Activated T-helper 2 cell treated with anti-CD3 and anti-CD28 coated beads, Interferon-gamma antibody, Interleukin-2, Interleukin-4, amounts not matched to agents 10 μg/mL and 5 μg/mL and 100 μg/mL, durations not matched to agents 14 hours and 24 hours and 36 hours (primary cell): Measurements from ENCODE around the gene ADGRG4. TPM values are rescaled to one million over a fixed set of nuclear protein-coding genes. Genes with fewer than 3 reads are reported as not detected.
"Not testable (repeated sequence)": the region's sequence is repeated elsewhere in the genome, so short reads cannot be mapped to it uniquely, and the experiment has no call there.

Experiments
- DNase-seq: peaks from one replicate; pipeline ENCODE4 v3.0.0; 2021; ENCODE audit warnings: low spot score
- H3K27ac Mint-ChIP-seq: one replicate; pipeline ENCODE4 v1.8.0; 2021; ENCODE audit warnings: mixed read lengths
- H3K27me3 Mint-ChIP-seq: one replicate; pipeline ENCODE4 v1.8.0; 2021; ENCODE audit warnings: low read depth, mixed read lengths
- H3K36me3 Mint-ChIP-seq: one replicate; pipeline ENCODE4 v1.8.0; 2021; ENCODE audit warnings: low read depth, mixed read lengths
- H3K4me1 Mint-ChIP-seq: one replicate; pipeline ENCODE4 v1.8.0; 2021; ENCODE audit warnings: low read depth, mixed read lengths
- H3K4me3 Mint-ChIP-seq: one replicate; pipeline ENCODE4 v1.8.0; 2021; ENCODE audit warnings: low read depth, mild to moderate bottlenecking, moderate library complexity, mixed read lengths
- H3K9me3 Mint-ChIP-seq: one replicate; pipeline ENCODE4 v1.8.0; 2021; ENCODE audit warnings: mixed read lengths
- intact Hi-C: fragments of 100-400 bp; cut with micrococcal nuclease; formaldehyde crosslinking; loops from one replicate; pipeline ENCODE4 v1.15.1; 2023
- total RNA-seq: library from RNA; stranded (reverse); gene quantifications from 2 replicates; pipeline ENCODE4 v1.2.3, GENCODE V29; 2022

The ADGRG4 gene
- total RNA-seq, 1 donor from 2014 or later, result not detected

DNA sequence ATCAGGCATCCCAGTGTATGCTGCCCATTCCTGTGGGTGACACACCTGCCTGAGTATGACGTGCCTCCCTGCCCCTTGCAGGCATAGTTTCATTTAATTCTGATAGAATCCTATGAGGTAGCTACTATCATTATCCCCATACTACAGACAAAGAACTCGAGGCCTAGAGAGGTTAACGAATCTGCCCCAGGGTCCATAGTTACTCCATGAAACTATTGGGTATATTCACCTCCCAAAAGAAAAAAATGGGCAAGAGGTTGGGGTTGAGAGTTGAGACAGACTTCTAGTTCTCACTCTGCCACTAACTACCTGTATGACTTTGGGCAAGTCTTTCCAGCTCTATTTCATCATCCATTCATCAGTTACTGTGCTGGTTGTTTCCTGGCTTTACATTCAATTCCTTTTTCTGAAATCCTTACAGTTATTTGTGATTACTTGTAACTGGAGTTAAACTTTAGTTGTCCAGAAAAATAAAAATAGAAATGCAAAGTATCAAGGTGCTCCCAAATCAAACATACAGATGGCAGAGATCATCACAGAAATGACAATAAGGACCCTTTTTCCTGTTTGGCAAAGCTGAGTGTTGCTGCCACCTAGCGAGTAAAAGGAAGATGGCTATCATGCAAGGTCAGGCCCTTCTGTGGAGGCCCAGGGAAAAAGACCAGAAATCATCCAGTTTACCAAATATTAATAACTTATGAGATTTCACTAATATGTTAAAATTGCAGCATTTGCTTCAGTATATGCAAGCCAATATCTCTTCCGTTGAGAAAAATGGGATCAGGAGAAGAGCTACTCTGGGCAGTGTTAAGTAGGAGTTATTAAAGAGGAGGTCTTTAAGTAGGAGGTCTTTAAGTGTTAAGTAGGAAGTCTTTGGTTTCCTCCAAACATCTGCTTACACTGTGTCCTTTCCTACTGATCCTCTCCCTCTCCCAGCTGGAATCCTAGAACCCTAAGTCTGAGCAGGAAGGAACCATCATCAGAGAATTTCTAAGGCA, 32.4 kb upstream of the ADGRG4 start:
- no peaks in the 10 kb centered on the region for H3K9me3 Mint-ChIP-seq
- peaks cover 3% of the 10 kb centered on the region for H3K4me1 Mint-ChIP-seq
- H3K27me3 Mint-ChIP-seq, result no peaks in the 10 kb centered on the region
- DNase-seq, result peak; percentile 9
- H3K27ac Mint-ChIP-seq, result no peak overlapping the region
- intact Hi-C loops, result loop anchor here (5.0 to 10.0 kb wide), 3 partner anchors 41 to 241 kb away; no protein-coding TSS in a partner anchor
- no peak overlapping the region for H3K4me3 Mint-ChIP-seq
- no peaks in the 10 kb centered on the region for H3K36me3 Mint-ChIP-seq

DNA sequence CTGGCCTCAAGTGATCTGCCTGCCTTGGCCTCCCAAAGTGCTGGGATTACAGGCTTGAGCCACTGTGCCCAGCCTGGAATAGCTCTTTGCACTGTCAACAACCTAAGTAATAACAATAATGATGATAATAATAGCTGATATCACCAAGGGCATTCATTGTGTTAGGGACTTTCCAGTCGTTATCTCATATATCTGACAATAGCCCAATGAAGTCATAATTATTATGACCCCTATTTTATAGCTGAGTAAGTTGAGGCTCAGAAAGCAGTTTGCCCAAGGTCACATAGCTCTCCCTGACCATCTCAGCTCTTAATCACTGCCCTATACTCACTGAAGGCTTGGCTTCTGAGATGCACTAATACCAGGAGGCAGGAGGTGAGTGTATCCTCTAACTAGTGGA, 30.8 kb upstream of the ADGRG4 start:
- Mint-ChIP-seq H3K9me3 (no peaks in the 10 kb centered on the region), H3K27ac (no peak overlapping the region), H3K36me3 (no peaks in the 10 kb centered on the region), H3K27me3 (no peaks in the 10 kb centered on the region), H3K4me3 (no peak overlapping the region), H3K4me1 (peaks cover 4% of the 10 kb centered on the region)
- no peak for DNase-seq
- intact Hi-C loops, result loop anchor here (5.0 to 10.0 kb wide), 3 partner anchors 43 to 243 kb away; no protein-coding TSS in a partner anchor

- Mint-ChIP-seq H3K27ac (no peak overlapping the region), H3K36me3 (no peaks in the 10 kb centered on the region), H3K4me3 (no peak overlapping the region), H3K27me3 (no peaks in the 10 kb centered on the region), H3K4me1 (peaks cover 10% of the 10 kb centered on the region), H3K9me3 (no peaks in the 10 kb centered on the region)
- intact Hi-C loops, result no loop called here
- DNase-seq, result no peak
These were observed 29.5 kb upstream of the ADGRG4 start for GRCh38 chrX:136271300-136271699.

- Mint-ChIP-seq H3K27me3 (no peaks in the 10 kb centered on the region), H3K27ac (no peak overlapping the region), H3K4me3 (no peak overlapping the region), H3K36me3 (no peaks in the 10 kb centered on the region), H3K4me1 (peaks cover 12% of the 10 kb centered on the region), H3K9me3 (no peaks in the 10 kb centered on the region)
- no peak for DNase-seq
- intact Hi-C loops, result no loop called here
These were observed 28.4 kb upstream of the ADGRG4 start for GRCh38 chrX:136272325-136272724.

DNA sequence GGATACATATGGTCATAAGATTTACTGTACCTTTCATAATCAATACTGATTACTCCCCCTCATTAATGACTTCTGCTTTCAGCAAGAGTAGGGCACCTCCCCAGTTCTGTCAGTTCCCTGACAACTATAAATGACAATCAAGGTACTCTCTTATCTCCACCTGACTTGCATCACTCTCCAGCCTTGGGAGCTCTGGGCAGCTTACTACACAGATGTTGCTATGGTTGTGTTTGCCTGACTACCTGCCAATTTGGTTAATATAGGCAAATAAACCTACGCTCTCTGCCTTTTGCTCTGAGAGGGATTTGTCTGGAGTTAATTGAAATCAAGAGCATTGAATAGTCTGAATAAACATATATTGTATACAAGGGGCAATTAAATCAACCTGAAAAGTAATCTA, 26.8 kb upstream of the ADGRG4 start:
- Mint-ChIP-seq H3K27ac (no peak overlapping the region), H3K4me1 (peaks cover 10% of the 10 kb centered on the region), H3K36me3 (no peaks in the 10 kb centered on the region), H3K9me3 (no peaks in the 10 kb centered on the region), H3K27me3 (no peaks in the 10 kb centered on the region), H3K4me3 (no peak overlapping the region)
- intact Hi-C loops, result no loop called here
- DNase-seq, result no peak

- Mint-ChIP-seq H3K27me3 (no peaks in the 10 kb centered on the region), H3K9me3 (no peaks in the 10 kb centered on the region), H3K4me3 (no peak overlapping the region), H3K4me1 (peaks cover 10% of the 10 kb centered on the region), H3K36me3 (no peaks in the 10 kb centered on the region), H3K27ac (no peak overlapping the region)
- intact Hi-C loops, result no loop called here
- DNase-seq, result no peak
These were observed 25.2 kb upstream of the ADGRG4 start for GRCh38 chrX:136275553-136275952.

DNA sequence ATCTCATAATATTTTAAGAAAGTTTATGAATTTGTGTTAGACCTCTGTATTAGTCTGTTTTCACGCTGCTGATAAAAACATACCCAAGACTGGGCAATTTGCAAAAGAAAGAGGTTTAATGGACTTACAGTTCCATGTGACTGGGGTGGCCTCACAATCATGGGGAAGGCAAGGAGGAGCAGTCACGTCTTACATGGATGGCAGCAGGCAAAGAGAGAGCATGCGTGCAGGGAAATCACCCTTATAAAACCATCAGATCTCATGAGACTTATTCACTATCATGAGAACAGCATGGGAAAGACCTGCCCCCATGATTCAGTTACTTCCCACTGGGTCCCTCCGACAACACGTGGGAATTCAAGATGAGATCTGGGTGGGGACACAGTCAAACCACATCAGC, 14.4 kb upstream of the ADGRG4 start:
- H3K9me3 Mint-ChIP-seq, DNase-seq, H3K36me3 Mint-ChIP-seq, H3K4me3 Mint-ChIP-seq, intact Hi-C loops, H3K27ac Mint-ChIP-seq, H3K4me1 Mint-ChIP-seq, H3K27me3 Mint-ChIP-seq: not testable (repeated sequence)

DNA sequence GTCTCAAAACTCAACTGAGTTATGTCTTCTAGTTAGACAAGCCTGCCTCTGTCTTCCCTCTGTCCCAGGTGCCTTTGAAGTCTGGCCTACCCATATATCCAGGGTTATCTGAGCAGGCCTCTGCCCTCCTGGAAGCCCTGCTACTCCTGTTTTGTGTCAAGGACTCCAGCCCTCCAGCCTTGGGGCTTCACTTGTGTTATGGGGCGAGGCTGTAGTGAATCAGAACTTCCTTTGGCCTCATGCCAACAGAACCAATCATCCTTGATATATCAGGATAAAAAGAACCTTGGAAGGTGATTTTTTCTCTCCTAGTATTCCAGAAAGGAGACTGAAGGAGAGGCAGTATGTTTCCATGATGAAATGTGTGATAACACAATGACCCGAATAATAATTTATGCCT, 8.9 kb upstream of the ADGRG4 start:
- H3K4me3 Mint-ChIP-seq, result no peak overlapping the region
- H3K36me3 Mint-ChIP-seq, result no peaks in the 10 kb centered on the region
- no peaks in the 10 kb centered on the region for H3K9me3 Mint-ChIP-seq
- no peaks in the 10 kb centered on the region for H3K27me3 Mint-ChIP-seq
- intact Hi-C loops, result no loop called here
- no peaks in the 10 kb centered on the region for H3K4me1 Mint-ChIP-seq
- no peak overlapping the region for H3K27ac Mint-ChIP-seq
- DNase-seq, result no peak

- intact Hi-C loops, result no loop called here
- Mint-ChIP-seq H3K27me3 (no peaks in the 10 kb centered on the region), H3K9me3 (no peaks in the 10 kb centered on the region), H3K4me1 (no peaks in the 10 kb centered on the region), H3K4me3 (no peak overlapping the region), H3K27ac (no peak overlapping the region), H3K36me3 (no peaks in the 10 kb centered on the region)
- DNase-seq, result no peak
These were observed 8.1 kb upstream of the ADGRG4 start for GRCh38 chrX:136292656-136293055.

GRCh38 chrX:136295380-136295779, 5.4 kb upstream of the ADGRG4 start:
- intact Hi-C loops, result no loop called here
- Mint-ChIP-seq H3K4me3 (no peak overlapping the region), H3K27me3 (no peaks in the 10 kb centered on the region), H3K36me3 (no peaks in the 10 kb centered on the region), H3K4me1 (no peaks in the 10 kb centered on the region), H3K9me3 (no peaks in the 10 kb centered on the region), H3K27ac (no peak overlapping the region)
- no peak for DNase-seq

DNA sequence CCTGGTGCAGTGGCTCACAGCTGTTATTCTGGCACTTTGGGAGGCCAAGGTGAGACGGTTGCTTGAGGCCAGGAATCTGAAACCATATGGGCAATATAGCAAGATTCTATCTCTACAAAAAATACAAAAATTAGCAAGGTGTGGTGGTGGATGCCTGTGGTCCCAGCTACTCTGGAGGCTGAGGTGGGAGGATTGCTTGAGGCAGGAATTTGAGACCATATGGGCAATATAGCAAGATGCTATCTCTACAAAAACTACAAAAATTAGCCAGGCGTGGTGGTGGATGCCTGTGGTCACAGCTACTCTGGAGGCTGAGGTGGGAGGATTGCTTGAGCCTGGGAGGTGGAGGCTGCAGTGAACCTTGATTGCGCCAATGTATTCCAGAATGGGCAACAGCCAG, 2.3 kb downstream of the ADGRG4 start:
- intact Hi-C loops, result no loop called here
- Mint-ChIP-seq H3K27ac (no peak overlapping the region), H3K9me3 (no peaks in the 10 kb centered on the region), H3K4me3 (no peak overlapping the region), H3K27me3 (peaks cover 4% of the 10 kb centered on the region), H3K4me1 (no peaks in the 10 kb centered on the region), H3K36me3 (no peaks in the 10 kb centered on the region)
- DNase-seq, result no peak

- Mint-ChIP-seq H3K36me3 (no peaks in the 10 kb centered on the region), H3K4me1 (no peaks in the 10 kb centered on the region), H3K9me3 (no peaks in the 10 kb centered on the region), H3K27me3 (peaks cover 4% of the 10 kb centered on the region), H3K4me3 (no peak overlapping the region), H3K27ac (no peak overlapping the region)
- intact Hi-C loops, result no loop called here
- no peak for DNase-seq
These were observed 3.7 kb downstream of the ADGRG4 start for GRCh38 chrX:136304493-136304892.

GRCh38 chrX:136306182-136306581, 5.4 kb downstream of the ADGRG4 start:
- H3K36me3 Mint-ChIP-seq, result no peaks in the 10 kb centered on the region
- no peak for DNase-seq
- no peak overlapping the region for H3K4me3 Mint-ChIP-seq
- no peak overlapping the region for H3K27ac Mint-ChIP-seq
- H3K9me3 Mint-ChIP-seq, result no peaks in the 10 kb centered on the region
- peaks cover 4% of the 10 kb centered on the region for H3K27me3 Mint-ChIP-seq
- H3K4me1 Mint-ChIP-seq, result no peaks in the 10 kb centered on the region
- intact Hi-C loops, result no loop called here
